NT2/D1 (cell line): Measurements from ENCODE around the gene CINP.
"Not testable (repeated sequence)": the region's sequence is repeated elsewhere in the genome, so short reads cannot be mapped to it uniquely, and the experiment has no call there.

Source experiments
- DNase-seq: peaks from one replicate; pipeline ENCODE4 v3.0.0-alpha.2; 2011; ENCODE audit warnings: low read depth, low spot score
- H3K27me3 ChIP-seq: 2 replicates; pipeline ENCODE4 v1.6.0; 2011; ENCODE audit warnings: mild to moderate bottlenecking; ENCODE audit not compliant: insufficient read length, insufficient read depth
- H3K36me3 ChIP-seq: 2 replicates; pipeline ENCODE4 v1.6.1; 2011; ENCODE audit warnings: mild to moderate bottlenecking, low read length, mixed read lengths; ENCODE audit not compliant: insufficient read depth, insufficient read length
- H3K4me1 ChIP-seq: 2 replicates; pipeline ENCODE4 v1.5.1; 2011; ENCODE audit not compliant: insufficient read depth, insufficient read length
- H3K4me3 ChIP-seq: 2 replicates; pipeline ENCODE4 v1.5.1; 2011; ENCODE audit warnings: low read depth; ENCODE audit not compliant: insufficient read length
- H3K9ac ChIP-seq: 2 replicates; pipeline ENCODE4 v1.6.0; 2011; ENCODE audit warnings: low read depth; ENCODE audit not compliant: insufficient read length
- H3K9me3 ChIP-seq: 2 replicates; pipeline ENCODE4 v1.5.1; 2011; ENCODE audit warnings: mild to moderate bottlenecking, low read length; ENCODE audit not compliant: insufficient read depth
- SUZ12 ChIP-seq: IDR thresholded peaks from 2 replicates; pipeline ENCODE4 v1.6.1; 2011; ENCODE audit not compliant: insufficient read length, insufficient read depth; ENCODE audit errors: extremely low read depth
- YY1 ChIP-seq: IDR thresholded peaks from 2 replicates; pipeline ENCODE4 v1.6.1; 2011; ENCODE audit not compliant: insufficient read length, insufficient read depth
- ZNF274 ChIP-seq: IDR thresholded peaks from 2 replicates; pipeline ENCODE4 v1.6.1; 2011; ENCODE audit warnings: mild to moderate bottlenecking, low read depth, low read length

Gene CINP

GRCh38 chr14:102356280-102356679, 6.4 kb downstream of the CINP start:
- Histone ChIP-seq H3K36me3 (peaks cover 66% of the 10 kb centered on the region), H3K9me3 (no peaks in the 10 kb centered on the region), H3K9ac (no peak overlapping the region), H3K27me3 (no peaks in the 10 kb centered on the region), H3K4me1 (no peaks in the 10 kb centered on the region), H3K4me3 (no peak overlapping the region)
- no peak for DNase-seq
- TF ChIP-seq ZNF274 (no peak), YY1 (no peak), SUZ12 (no peak)

DNA sequence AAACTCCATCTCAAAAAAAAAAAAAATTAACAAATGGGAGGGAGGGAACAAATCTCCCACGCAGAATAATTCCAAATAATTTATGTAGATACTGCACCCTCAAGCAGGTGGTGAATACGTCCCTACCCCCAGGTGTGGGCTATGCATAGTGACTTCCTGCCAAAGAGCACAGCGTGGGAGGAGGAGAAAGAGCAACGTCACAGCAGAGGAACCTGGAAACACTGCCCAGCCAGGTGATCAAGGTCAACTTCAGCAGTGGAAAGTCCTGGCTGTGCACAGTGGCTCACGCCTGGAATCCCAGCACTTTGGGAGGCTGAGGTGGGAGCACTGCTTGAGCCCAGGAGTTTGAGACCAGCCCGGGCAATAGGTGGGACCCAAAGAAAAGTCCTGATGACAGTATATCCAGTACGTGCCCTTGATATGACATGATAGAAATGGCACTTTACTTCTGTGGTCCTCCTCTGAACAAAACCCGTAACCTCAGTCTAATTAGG, 9.5 kb downstream of the CINP start:
- Histone ChIP-seq H3K9me3 (no peaks in the 10 kb centered on the region), H3K27me3 (no peaks in the 10 kb centered on the region), H3K4me3 (no peak overlapping the region), H3K9ac (no peak overlapping the region), H3K4me1 (no peaks in the 10 kb centered on the region), H3K36me3 (peaks cover 62% of the 10 kb centered on the region)
- no peak for DNase-seq
- no peak for TF ChIP-seq YY1
- TF ChIP-seq ZNF274, result no peak
- no peak for TF ChIP-seq SUZ12

- H3K4me3 ChIP-seq, result no peak overlapping the region
- H3K27me3 ChIP-seq, result no peaks in the 10 kb centered on the region
- H3K9me3 ChIP-seq, result no peaks in the 10 kb centered on the region
- no peaks in the 10 kb centered on the region for H3K4me1 ChIP-seq
- H3K36me3 ChIP-seq, result peaks cover 60% of the 10 kb centered on the region
- no peak for TF ChIP-seq YY1
- no peak for TF ChIP-seq ZNF274
- TF ChIP-seq SUZ12, result no peak
- DNase-seq, result no peak
- no peak overlapping the region for H3K9ac ChIP-seq
Measured at GRCh38 chr14:102352213-102352612, 10.5 kb downstream of the CINP start.

DNA sequence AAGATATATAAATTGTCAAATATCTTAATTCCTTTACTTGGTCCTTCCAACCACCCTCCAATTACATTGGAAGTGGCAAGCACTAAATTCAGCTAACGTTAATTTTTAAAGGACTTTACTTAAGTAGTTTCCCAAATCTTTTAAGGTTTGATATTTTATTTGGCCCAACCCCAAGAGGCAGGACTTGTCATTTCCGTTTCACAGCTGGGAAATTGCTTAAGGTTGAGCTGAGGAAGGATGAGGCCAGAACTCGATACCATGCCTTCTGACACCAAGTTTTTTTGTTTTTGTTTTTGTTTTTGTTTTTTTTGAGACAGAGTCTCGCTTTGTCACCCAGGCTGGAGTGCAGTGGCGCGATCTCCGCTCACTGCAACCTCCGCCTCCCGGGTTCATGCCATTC, 11.1 kb downstream of the CINP start:
- not testable (repeated sequence) for H3K4me3 ChIP-seq, H3K9me3 ChIP-seq, H3K9ac ChIP-seq, H3K27me3 ChIP-seq, H3K4me1 ChIP-seq, DNase-seq
- H3K36me3 ChIP-seq, result peaks cover 61% of the 10 kb centered on the region

DNA sequence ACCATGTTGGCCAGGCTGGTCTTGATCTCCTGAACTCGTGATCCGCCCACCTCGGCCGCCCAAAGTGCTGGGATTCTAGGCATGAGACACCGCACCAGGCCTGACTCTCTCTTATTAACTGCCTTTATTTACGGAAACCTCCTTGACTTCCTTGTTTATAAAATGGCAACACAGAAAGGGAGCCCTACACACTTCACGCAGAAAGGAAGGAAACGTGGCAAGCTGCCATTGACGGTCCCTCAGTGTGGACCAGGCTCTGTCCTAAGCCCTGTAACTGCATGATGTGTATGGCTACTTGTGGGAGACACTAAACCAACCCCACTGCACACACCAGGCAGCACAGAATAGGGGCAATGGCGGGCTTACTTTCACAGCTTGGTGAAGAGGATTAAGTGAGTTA, 11.7 kb downstream of the CINP start:
- no peaks in the 10 kb centered on the region for H3K4me1 ChIP-seq
- DNase-seq, result no peak
- H3K9me3 ChIP-seq, result no peaks in the 10 kb centered on the region
- no peak for TF ChIP-seq SUZ12
- TF ChIP-seq ZNF274, result no peak
- no peak for TF ChIP-seq YY1
- no peak overlapping the region for H3K9ac ChIP-seq
- no peaks in the 10 kb centered on the region for H3K27me3 ChIP-seq
- no peak overlapping the region for H3K4me3 ChIP-seq
- peaks cover 60% of the 10 kb centered on the region for H3K36me3 ChIP-seq

GRCh38 chr14:102348376-102348775, 14.3 kb downstream of the CINP start:
- no peak overlapping the region for H3K4me3 ChIP-seq
- no peaks in the 10 kb centered on the region for H3K27me3 ChIP-seq
- TF ChIP-seq SUZ12 (no peak), YY1 (no peak), ZNF274 (no peak)
- no peak for DNase-seq
- peaks cover 62% of the 10 kb centered on the region for H3K36me3 ChIP-seq
- H3K4me1 ChIP-seq, result no peaks in the 10 kb centered on the region
- H3K9ac ChIP-seq, result no peak overlapping the region
- no peaks in the 10 kb centered on the region for H3K9me3 ChIP-seq

DNA sequence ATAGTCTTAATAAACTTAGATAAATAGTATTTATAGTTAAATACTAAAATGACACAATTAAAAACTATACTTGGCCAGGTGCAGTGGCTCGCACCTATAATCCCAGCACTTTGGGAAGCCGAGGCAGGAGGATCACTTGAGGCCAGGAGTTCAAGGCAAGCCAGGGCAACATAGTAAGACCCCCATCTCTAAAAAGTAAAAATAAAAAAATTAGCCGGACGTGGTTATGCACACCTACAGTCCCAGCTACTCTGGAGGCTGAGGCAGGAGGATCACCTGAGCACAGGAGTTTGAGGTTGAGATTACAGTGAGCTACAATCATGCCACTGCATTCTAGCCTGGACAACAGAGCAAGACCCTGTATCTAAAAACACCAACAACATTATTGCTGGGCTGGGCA, 16.0 kb downstream of the CINP start:
- DNase-seq, result no peak
- Histone ChIP-seq H3K9ac (no peak overlapping the region), H3K27me3 (no peaks in the 10 kb centered on the region), H3K4me3 (no peak overlapping the region), H3K4me1 (no peaks in the 10 kb centered on the region), H3K36me3 (peaks cover 61% of the 10 kb centered on the region), H3K9me3 (no peaks in the 10 kb centered on the region)
- TF ChIP-seq ZNF274, result no peak
- no peak for TF ChIP-seq SUZ12
- TF ChIP-seq YY1, result no peak

DNA sequence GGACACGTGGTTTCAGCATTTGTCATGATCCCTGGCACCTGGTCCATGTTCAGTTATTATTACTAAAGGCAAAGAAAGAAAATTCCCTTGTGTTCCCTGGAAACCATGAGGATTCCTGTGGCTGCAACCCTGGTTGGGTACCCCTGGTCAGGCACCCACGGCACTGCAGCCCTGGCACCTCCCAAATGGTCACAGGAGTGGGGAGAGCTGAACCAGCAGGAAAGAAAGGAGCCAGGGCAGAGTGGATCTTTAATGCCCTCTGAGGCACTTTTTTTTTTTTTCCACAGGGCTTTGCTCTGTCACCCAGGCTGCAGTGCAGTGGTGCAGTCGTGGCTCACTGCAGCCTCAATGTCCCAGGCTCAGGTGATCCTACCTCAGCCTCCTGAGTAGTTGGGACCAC, 17.5 kb downstream of the CINP start:
- Histone ChIP-seq H3K36me3 (peaks cover 70% of the 10 kb centered on the region), H3K9ac (no peak overlapping the region), H3K27me3 (no peaks in the 10 kb centered on the region), H3K4me1 (no peaks in the 10 kb centered on the region), H3K9me3 (no peaks in the 10 kb centered on the region), H3K4me3 (no peak overlapping the region)
- TF ChIP-seq ZNF274 (no peak), YY1 (no peak), SUZ12 (no peak)
- DNase-seq, result no peak
